Right lobe of liver (tissue), 4 donors: ENCODE measurements around the gene CHFR.

ENCODE experiments used
- POLR2A ChIP-seq: fragments of 450-650 bp; IDR thresholded peaks from one replicate; pipeline ENCODE4 v1.6.1; 2017; ENCODE audit warnings: antibody characterized with exemption, mild to moderate bottlenecking
- TF ChIP-seq, protein P1 (sequence below), 4 donors: fragments of 200-600 bp in 3 of 4; fragments of 450-650 bp in 1 of 4; IDR thresholded peaks; one replicate each; pipeline versions ENCODE4 v1.5.1 to v1.8.0; 2016 to 2022; ENCODE audit warnings: antibody characterized with exemption in 4 of 4, mild to moderate bottlenecking in 2 of 4
- donor health status: DM: no; HTN: no; CAD: no.
- donor health status: DM: no; HTN: no; CAD: no.
- donor health status: DM: no; HTN: yes; CAD: no.

- peak; percentile 43 for TF ChIP-seq POLR2A
- TF ChIP-seq, protein P1, sequence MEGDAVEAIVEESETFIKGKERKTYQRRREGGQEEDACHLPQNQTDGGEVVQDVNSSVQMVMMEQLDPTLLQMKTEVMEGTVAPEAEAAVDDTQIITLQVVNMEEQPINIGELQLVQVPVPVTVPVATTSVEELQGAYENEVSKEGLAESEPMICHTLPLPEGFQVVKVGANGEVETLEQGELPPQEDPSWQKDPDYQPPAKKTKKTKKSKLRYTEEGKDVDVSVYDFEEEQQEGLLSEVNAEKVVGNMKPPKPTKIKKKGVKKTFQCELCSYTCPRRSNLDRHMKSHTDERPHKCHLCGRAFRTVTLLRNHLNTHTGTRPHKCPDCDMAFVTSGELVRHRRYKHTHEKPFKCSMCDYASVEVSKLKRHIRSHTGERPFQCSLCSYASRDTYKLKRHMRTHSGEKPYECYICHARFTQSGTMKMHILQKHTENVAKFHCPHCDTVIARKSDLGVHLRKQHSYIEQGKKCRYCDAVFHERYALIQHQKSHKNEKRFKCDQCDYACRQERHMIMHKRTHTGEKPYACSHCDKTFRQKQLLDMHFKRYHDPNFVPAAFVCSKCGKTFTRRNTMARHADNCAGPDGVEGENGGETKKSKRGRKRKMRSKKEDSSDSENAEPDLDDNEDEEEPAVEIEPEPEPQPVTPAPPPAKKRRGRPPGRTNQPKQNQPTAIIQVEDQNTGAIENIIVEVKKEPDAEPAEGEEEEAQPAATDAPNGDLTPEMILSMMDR (IDR thresholded peaks at IDR 0.05): no peak
These were observed 58.5 kb downstream of the CHFR start, which contains the start of gene GOLGA3 for GRCh38 chr12:132828706-132829534.
